Effector memory CD4-positive, alpha-beta T cell (primary cell): Measurements from ENCODE around the gene IL10RB.
"Not testable (repeated sequence)": the region's sequence is repeated elsewhere in the genome, so short reads cannot be mapped to it uniquely, and the experiment has no call there.

Source experiments
- DNase-seq, 3 donors: peaks; one replicate each; pipeline ENCODE4 v3.0.0-alpha.2; 2020
- H3K27ac ChIP-seq: 2 replicates; pipeline ENCODE4 v1.7.0; 2013; ENCODE audit warnings: mild to moderate bottlenecking, low read length, moderate library complexity; ENCODE audit not compliant: insufficient read depth, poor library complexity, severe bottlenecking
- H3K27me3 ChIP-seq: replicated peaks from 2 replicates; pipeline ENCODE4 v1.7.0; 2013; ENCODE audit warnings: mild to moderate bottlenecking, low read length; ENCODE audit not compliant: insufficient read depth, control insufficient read depth, poor library complexity, severe bottlenecking
- H3K36me3 ChIP-seq: 2 replicates; pipeline ENCODE4 v1.7.0; 2013; ENCODE audit warnings: mild to moderate bottlenecking, low read length, moderate library complexity; ENCODE audit not compliant: control insufficient read depth, insufficient read depth
- H3K4me1 ChIP-seq: 2 replicates; pipeline ENCODE4 v1.7.0; 2013; ENCODE audit warnings: low read length, mild to moderate bottlenecking; ENCODE audit not compliant: control insufficient read depth, insufficient read depth, poor library complexity, severe bottlenecking
- H3K4me3 ChIP-seq: 2 replicates; pipeline ENCODE4 v1.7.0; 2013; ENCODE audit warnings: low read length, low read depth, mild to moderate bottlenecking; ENCODE audit not compliant: insufficient read depth, poor library complexity, severe bottlenecking
- H3K9me3 ChIP-seq: 2 replicates; pipeline ENCODE4 v1.7.0; 2013; ENCODE audit warnings: mild to moderate bottlenecking, low read length, moderate library complexity; ENCODE audit not compliant: control insufficient read depth

The IL10RB gene

DNA sequence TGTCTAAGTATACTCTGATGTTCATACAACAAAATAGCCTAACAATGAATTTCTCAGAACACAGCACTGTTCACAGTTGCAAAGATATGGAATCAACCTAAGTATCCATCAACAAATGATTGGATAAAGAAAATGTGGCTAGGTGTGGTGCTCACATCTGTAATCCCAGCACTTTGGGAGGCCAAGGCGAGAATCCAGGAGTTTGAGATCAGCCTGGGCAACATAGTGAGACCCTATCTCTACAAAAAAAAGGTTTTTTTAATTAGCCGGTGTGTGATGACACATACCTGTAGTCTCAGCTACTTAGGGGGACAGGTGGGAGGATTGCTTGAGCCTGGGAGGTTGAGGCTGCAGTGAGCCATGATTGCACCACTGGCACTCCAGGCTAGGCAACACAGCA lies 25.8 kb upstream of the IL10RB start:
- Histone ChIP-seq H3K4me3 (no peak overlapping the region), H3K27me3 (no peaks in the 10 kb centered on the region), H3K4me1 (peaks cover 65% of the 10 kb centered on the region), H3K36me3 (peaks cover 7% of the 10 kb centered on the region), H3K27ac (no peak overlapping the region), H3K9me3 (no peaks in the 10 kb centered on the region)
- DNase-seq = no peak

DNA sequence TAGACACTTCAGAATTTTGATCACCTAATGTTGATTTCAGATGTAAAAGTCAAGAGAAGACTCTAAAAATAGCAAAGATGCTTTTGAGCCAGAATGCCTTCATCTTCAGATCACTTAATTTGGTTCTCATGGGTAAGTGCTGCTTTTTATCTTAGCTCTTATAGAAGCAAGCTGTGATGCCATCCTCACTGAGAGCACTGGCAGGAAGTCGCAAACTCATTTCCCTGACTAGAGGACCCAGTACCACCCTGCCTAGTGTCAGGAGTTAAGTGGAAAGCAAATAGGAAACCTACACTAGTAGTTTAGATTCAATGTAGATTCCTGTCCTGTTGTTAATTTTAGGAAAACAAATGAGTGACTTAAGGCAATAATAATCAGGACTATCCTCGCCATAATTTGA lies 24.3 kb upstream of the IL10RB start:
- Histone ChIP-seq H3K4me3 (no peak overlapping the region), H3K9me3 (no peaks in the 10 kb centered on the region), H3K27ac (peak overlapping the region; percentile 8), H3K36me3 (peaks cover 20% of the 10 kb centered on the region), H3K27me3 (no peaks in the 10 kb centered on the region), H3K4me1 (peaks cover 55% of the 10 kb centered on the region)
- DNase-seq = no peak

DNA sequence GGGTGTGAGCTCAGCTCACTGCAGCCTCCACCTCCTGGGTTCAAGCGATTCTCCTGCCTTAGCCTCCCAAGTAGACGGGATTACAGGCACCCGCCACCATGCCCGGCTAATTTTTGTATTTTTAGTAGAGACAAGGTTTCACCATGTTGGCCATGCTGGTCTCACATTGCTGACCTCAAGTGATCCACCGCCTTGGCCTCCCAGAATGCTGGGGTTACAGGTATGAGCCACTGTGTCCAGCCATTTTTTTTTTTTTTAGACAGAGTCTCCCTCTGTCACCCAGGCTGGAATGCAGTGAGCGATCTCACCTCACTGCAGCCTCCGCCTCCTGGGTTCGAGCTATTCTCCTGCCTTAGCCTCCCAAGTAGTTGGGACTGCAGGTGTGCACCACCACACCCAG lies 23.3 kb upstream of the IL10RB start:
- peaks cover 30% of the 10 kb centered on the region for H3K36me3 ChIP-seq
- H3K4me1 ChIP-seq = peaks cover 47% of the 10 kb centered on the region
- not testable (repeated sequence) for H3K27ac ChIP-seq, H3K4me3 ChIP-seq, H3K27me3 ChIP-seq, DNase-seq, H3K9me3 ChIP-seq

DNA sequence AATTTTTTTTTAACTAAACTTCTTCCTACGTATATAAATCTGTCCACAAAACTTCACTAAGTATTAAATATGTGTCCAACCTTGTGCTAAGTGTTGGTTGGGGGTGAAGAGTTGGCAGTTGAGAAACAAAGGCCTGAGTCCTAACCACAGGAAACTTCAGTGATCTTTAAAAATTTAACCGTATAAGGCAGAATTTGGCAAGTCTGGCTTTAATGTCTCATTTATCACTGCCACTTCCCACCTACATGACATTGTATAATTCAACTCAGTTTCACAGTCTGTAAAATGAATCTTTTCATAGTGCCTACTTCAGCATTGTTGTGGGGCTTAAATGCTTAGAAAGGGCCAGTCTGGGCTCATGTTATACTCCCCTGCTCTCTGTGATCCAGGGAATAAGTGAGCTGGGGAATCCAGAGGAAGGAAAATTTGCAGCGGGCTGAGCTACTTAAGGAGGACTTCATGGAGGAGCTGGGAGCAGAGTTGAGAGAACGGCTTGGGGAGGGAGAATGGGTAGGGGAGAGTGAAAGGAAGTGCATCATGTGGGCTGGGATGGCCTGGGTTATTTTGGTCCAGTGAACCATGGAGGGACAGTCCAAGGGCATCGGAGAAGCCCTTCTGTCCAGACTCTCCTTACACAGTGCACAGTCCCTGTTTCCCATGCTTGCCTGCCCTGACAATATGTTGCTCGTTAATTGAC lies 21.9 kb upstream of the IL10RB start:
- H3K9me3 ChIP-seq = no peaks in the 10 kb centered on the region
- no peak overlapping the region for H3K4me3 ChIP-seq
- H3K4me1 ChIP-seq = peaks cover 37% of the 10 kb centered on the region
- H3K27me3 ChIP-seq = no peaks in the 10 kb centered on the region
- no peak for DNase-seq
- peaks cover 33% of the 10 kb centered on the region for H3K36me3 ChIP-seq
- H3K27ac ChIP-seq = peak overlapping the region; percentile 48

DNA sequence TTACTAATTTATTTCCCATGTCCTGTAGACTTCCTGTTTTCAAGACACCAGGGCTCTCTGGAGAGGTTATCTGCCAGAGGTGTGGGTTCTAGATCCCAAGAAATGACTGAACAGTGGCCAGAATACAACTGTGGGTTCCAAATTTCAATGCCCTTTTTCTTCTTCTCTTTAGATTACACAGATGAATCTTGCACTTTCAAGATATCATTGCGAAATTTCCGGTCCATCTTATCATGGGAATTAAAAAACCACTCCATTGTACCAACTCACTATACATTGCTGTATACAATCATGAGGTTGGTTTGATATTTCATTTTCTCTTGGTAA lies 21.4 kb upstream of the IL10RB start:
- H3K4me1 ChIP-seq = peaks cover 38% of the 10 kb centered on the region
- H3K36me3 ChIP-seq = peaks cover 37% of the 10 kb centered on the region
- H3K9me3 ChIP-seq = no peaks in the 10 kb centered on the region
- peak overlapping the region; percentile 48 for H3K27ac ChIP-seq
- no peak for DNase-seq
- H3K27me3 ChIP-seq = no peaks in the 10 kb centered on the region
- no peak overlapping the region for H3K4me3 ChIP-seq

DNA sequence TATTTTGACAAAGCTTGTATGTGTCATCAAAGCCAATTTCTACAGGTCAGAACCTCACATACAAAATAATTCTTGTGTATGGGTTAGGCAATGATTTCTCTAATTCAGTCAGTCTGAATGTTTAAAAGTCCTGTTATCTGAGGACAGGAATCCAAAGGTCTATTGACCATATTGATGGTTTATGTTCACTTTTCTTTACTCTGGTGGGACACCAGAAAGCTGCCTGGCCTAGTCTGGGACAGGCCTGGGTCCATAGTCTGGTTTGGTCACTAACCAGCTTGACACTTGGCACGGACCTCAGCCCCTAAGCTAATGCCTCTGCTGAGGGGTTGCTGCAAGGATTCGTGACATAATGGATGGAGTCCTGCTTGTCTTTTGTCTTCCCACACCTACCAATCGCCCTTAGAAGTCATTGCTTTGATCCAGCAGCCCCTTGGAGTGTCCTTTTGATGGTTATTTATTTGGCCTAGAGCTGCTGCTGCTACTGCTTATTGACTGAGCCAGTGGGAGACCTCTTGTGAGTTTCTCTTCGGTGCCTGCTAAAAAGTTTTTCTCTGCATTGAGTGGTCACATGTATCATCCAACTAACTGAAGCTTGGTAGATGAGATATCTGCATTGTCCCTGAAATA lies 20.8 kb upstream of the IL10RB start:
- H3K27me3 ChIP-seq = no peaks in the 10 kb centered on the region
- H3K36me3 ChIP-seq = peaks cover 41% of the 10 kb centered on the region
- H3K27ac ChIP-seq = peak overlapping the region; percentile 28
- DNase-seq = no peak
- H3K4me1 ChIP-seq = peaks cover 38% of the 10 kb centered on the region
- H3K9me3 ChIP-seq = no peaks in the 10 kb centered on the region
- no peak overlapping the region for H3K4me3 ChIP-seq

DNA sequence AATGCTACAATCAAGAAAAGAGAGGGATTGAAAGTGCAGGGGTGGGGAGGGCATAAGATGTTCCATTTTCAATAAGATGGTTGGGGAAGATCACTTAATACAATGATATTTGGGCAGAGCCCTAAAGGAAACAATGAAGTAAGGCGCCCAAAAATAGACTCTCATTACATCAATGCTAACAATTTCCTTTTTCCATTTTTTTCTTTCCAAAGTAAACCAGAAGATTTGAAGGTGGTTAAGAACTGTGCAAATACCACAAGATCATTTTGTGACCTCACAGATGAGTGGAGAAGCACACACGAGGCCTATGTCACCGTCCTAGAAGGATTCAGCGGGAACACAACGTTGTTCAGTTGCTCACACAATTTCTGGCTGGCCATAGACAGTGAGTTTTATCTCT lies 19.7 kb upstream of the IL10RB start:
- Histone ChIP-seq H3K36me3 (peaks cover 51% of the 10 kb centered on the region), H3K27ac (peak overlapping the region; percentile 8), H3K4me1 (peaks cover 32% of the 10 kb centered on the region)

DNA sequence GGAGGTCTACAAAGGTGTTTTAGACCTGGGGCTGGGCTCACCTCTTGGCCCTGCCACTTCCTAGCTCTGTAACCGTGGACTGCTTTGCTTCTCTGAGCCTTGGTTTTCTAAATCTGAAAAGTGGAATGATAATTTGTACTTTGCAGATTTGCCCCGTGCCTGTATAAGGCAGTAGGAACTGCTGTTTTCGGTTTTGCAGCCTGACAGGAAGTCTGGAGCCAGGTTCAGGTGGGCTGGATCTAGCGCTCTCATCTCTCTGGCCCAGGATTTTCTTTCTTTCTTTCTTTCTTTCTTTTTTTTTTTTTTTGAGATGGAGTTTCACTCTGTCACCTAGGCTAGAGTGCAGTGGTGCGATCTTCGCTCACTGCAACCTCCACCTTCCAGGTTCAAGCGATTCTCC lies 19.2 kb upstream of the IL10RB start:
- DNase-seq = no peak
- no peaks in the 10 kb centered on the region for H3K27me3 ChIP-seq
- peaks cover 28% of the 10 kb centered on the region for H3K4me1 ChIP-seq
- H3K36me3 ChIP-seq = peaks cover 53% of the 10 kb centered on the region
- H3K4me3 ChIP-seq = no peak overlapping the region
- no peaks in the 10 kb centered on the region for H3K9me3 ChIP-seq
- H3K27ac ChIP-seq = peak overlapping the region; percentile 8

More for the DNA sequence above, 19.7 kb upstream of the IL10RB start:
- no peaks in the 10 kb centered on the region for H3K9me3 ChIP-seq
- H3K4me3 ChIP-seq = no peak overlapping the region
- H3K27me3 ChIP-seq = no peaks in the 10 kb centered on the region
- DNase-seq = no peak

DNA sequence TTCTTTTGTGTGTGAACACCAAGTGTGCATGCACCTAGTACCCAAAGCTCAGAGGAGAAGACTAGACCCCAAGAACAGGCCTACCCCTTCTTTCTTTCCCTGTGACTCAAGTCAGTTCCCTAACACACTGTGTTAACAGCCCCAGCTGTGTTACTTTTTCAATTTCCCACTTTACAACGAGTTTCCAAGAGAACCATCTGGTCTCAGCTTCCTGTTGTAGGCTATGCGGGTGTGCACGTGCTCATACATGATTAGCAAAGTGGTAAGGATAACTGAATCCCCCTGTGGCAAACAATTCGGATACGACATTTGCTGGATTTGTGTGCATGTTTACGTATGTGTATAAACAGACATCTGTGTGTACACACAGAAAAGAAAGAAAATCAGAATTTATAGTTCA lies 18.6 kb upstream of the IL10RB start:
- no peak for DNase-seq
- H3K4me3 ChIP-seq = no peak overlapping the region
- H3K36me3 ChIP-seq = peaks cover 57% of the 10 kb centered on the region
- H3K27me3 ChIP-seq = no peaks in the 10 kb centered on the region
- H3K27ac ChIP-seq = peak overlapping the region; percentile 8
- no peaks in the 10 kb centered on the region for H3K9me3 ChIP-seq
- H3K4me1 ChIP-seq = peaks cover 25% of the 10 kb centered on the region

DNA sequence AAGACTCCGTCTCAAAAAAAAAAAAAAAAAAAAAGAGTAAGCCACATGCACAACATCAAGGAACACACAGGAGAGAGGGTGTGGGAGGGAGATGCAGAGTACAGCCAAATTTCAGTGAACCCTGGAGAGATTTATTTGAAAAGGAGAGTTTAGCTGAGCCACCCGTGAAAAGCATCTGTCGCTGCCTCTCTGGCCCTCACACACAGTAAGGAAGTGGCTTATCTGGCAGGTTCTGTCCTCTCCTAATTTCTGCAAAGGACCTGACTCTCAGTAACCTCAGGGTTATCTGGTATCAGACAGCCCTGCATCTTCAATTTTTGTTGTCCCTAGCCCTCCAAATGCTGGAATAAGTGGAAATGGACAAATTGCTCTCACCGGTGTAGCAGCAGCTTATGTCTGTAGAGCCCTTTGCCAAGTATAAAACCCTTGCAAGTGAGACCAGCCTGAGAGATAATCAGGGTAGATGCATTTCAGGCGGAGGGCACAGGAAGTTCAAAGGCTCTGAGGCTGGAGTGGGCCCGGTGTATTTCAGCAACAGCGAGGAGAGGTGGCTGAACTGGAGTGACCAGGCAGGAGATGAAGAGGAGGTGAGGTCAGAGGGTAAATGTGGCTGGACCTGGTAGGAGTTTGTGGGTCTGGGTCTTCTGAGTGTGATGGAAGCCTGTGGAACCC lies 16.7 kb upstream of the IL10RB start:
- Histone ChIP-seq H3K4me1 (peaks cover 11% of the 10 kb centered on the region), H3K4me3 (no peak overlapping the region), H3K27ac (peak overlapping the region; percentile 30), H3K36me3 (peaks cover 75% of the 10 kb centered on the region), H3K9me3 (no peaks in the 10 kb centered on the region), H3K27me3 (no peaks in the 10 kb centered on the region)
- no peak for DNase-seq
